Endometrial microvascular endothelial cells (primary cell): Measurements from ENCODE around the gene TRIM15. TPM values are rescaled to one million over a fixed set of nuclear protein-coding genes. Genes with fewer than 3 reads are reported as not detected.
"Not testable (repeated sequence)": the region's sequence is repeated elsewhere in the genome, so short reads cannot be mapped to it uniquely, and the experiment has no call there.

ENCODE experiments used
- in situ Hi-C: cut with HindIII; loops from 2 replicates; pipeline ENCODE4 v1.10.0; 2017; ENCODE audit warnings: low sequenced_read_pairs, low pct_unique_long_range_greater_than_20kb; ENCODE audit errors: inconsistent ontology term
- total RNA-seq: library from RNA; depleted of rRNA; stranded (reverse); fragments of >200 nt; gene quantifications from one replicate; pipeline ENCODE4 v1.2.3, GENCODE V29; 2015; ENCODE audit errors: inconsistent ontology term

Gene TRIM15
- total RNA-seq, 1 donor from 2014 or later, result not detected

- in situ Hi-C loops, result no loop called here
Measured at GRCh38 chr6:30214657-30214982, 51.3 kb downstream of the TRIM15 start.

- in situ Hi-C loops, result no loop called here
Measured at GRCh38 chr6:30216096-30216495, 52.8 kb downstream of the TRIM15 start.

GRCh38 chr6:30219244-30219643 lies 55.9 kb downstream of the TRIM15 start:
- in situ Hi-C loops, result no loop called here

GRCh38 chr6:30221395-30221794 lies 58.0 kb downstream of the TRIM15 start:
- in situ Hi-C loops, result not testable (repeated sequence)

DNA sequence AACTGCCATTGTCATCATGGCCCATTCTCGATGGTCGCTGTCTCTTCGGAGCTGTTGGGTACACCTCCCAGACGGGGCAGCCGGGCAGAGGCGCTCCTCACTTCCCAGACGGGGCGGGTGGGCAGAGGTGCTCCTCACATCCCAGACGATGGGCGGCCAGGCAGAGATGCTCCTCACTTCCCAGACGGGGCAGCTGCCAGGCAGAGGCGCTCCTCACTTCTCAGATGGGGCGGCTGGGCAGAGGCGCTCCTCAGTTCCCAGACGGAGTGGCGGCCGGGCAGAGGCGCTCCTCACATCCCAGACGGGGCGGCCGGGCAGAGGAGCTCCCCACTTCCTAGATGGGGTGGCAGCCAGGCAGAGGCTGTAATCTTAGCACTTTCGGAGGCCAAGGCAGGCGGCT lies 58.6 kb downstream of the TRIM15 start:
- in situ Hi-C loops, result not testable (repeated sequence)

Other genes with a start within 250 kb of the TRIM15 start
- gene HLA-A, start 221.0 kb upstream of the TRIM15 start, total RNA-seq, result 723 TPM
- 52.0 TPM for gene POLR1H, start 102.3 kb upstream of the TRIM15 start, total RNA-seq
- 37.1 TPM for gene PPP1R11, start 96.3 kb upstream of the TRIM15 start, total RNA-seq
- gene RNF39, start 87.8 kb upstream of the TRIM15 start, total RNA-seq, result not detected
- gene TRIM31, start 50.5 kb upstream of the TRIM15 start, total RNA-seq, result not detected
- not detected for gene TRIM40, start 27.4 kb upstream of the TRIM15 start, total RNA-seq
- not detected for gene TRIM10, start 2.3 kb upstream of the TRIM15 start, total RNA-seq
- gene TRIM26, start 49.9 kb downstream of the TRIM15 start, total RNA-seq, result 62.9 TPM
- 10.2 TPM for gene TRIM39, start 163.4 kb downstream of the TRIM15 start, total RNA-seq
- gene RPP21, start 181.6 kb downstream of the TRIM15 start, total RNA-seq, result 78.4 TPM